ENCODE measurements around the gene RBM12. TPM values are rescaled to one million over a fixed set of nuclear protein-coding genes. Genes with fewer than 3 reads are reported as not detected.
"Not testable (repeated sequence)": the region's sequence is repeated elsewhere in the genome, so short reads cannot be mapped to it uniquely, and the experiment has no call there.

Gene RBM12
- polyA plus RNA-seq, 3 donors: 94.7 to 106 (median 102) TPM

DNA sequence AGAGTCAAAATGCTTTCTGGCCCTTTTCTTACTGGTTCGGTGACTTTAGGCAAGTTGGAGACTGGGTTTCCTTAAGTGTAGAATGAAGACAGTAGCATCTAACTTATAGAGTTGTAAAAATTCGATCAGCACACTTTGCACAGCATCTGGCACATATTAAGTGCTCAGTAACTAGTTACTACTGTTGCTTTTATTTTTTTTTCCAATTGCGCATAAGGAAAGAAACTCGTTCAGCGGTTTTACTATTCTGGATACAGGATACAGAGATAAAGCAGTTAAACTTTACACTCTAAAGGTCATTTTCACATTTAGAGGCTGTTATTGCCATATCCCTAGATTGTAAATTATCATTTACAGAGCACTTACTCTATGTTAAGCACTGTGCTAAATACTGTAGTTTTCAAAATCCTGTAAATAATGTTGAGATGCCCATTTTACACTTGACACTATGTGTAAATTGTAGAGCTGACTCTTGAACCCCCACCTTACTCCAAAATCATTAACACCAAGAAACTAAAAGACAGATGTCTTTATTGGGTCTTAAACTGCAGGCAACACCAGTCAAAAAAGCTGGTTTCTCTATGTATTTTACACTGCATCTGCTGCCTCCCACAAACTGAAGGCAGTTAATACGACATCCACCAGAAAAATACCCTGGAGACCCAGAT is 35.4 kb upstream of the RBM12 start:
- no peak for DNase-seq

DNA sequence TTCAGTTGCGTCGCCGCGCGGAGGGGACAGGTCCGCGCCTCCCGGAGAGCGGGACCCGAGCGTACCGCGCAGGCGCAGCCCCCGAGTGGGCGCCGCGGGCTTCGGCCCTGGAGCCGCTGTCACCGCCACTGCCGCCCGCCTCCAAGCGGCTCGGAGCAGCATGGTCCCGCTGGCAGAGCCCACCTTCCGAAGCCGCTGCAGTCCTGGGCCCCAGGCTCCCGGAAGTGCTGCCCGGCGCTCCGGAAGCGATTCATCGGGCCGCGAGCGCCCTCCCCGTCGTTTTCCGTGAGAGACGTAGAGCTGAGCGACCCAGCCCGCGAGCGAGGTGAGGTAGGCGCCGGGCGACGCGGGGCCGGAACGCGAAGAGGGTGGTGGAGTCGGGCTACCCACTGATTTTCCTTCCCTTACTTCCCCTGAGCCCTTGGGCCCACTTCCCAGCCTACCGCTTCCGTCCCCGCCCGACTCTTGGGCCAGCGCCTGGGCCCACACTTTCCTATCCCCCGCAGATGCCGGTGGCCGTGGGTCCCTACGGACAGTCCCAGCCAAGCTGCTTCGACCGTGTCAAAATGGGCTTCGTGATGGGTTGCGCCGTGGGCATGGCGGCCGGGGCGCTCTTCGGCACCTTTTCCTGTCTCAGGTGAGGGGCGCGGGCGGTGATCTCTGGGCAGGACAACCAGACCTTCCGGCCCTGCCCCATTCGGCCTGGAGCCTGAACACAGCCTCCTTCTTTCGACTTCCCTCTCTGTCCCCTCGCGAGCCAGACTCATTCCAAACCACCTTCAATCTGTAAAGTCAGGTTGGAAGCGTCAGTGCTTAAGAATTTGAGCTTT is 34.6 kb upstream of the RBM12 start, which contains the start of the genes NFS1 and ROMO1:
NFS1 (minus strand) TSS at position 226 of the 830 bp plus-strand sequence; CDS start at position 162, 64 bp downstream.
ROMO1 (plus strand) TSS at position 279 of the 830 bp plus-strand sequence; CDS start at position 507, 228 bp downstream.
- peak; percentile 90 for DNase-seq

DNA sequence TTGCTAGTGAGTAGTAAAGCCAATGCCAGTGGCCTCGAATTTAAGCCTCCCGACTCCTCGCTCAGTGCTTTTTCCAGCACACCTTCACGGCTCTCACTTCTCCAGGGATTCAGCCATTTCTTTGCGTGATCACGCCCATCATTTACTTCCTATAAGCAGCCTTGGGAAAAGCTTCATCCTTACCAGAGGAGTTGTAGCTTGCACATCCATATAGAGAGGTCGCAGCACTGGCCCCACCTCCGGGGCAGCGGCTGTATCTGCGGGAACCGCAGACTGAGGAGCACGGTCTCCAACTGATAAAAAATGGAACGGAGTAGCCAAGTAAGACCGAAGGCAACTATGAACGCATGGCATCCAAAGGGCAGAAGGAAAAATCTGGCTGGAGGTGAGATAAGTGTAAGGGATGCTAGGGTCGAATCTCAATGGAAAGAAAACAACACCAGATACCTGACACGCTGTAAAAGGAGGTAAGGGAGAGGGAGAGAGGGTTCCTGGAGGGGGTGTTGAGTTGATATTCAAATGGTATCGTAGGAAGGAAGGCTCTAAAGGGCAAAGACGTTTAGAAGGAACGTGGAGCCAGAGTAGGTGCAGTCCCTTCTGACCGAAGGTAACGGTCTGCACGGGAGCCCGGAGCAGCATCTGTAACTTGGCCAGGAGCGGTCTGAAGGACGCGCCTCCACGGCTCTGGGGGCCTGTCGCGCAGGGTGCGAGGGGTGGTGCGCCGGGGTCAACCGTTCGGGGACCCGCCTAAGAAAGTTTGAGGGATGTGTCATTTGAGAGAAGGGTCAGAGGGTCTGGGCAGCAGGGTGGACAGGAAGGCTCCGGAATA is 33.8 kb upstream of the RBM12 start:
- DNase-seq: no peak

DNA sequence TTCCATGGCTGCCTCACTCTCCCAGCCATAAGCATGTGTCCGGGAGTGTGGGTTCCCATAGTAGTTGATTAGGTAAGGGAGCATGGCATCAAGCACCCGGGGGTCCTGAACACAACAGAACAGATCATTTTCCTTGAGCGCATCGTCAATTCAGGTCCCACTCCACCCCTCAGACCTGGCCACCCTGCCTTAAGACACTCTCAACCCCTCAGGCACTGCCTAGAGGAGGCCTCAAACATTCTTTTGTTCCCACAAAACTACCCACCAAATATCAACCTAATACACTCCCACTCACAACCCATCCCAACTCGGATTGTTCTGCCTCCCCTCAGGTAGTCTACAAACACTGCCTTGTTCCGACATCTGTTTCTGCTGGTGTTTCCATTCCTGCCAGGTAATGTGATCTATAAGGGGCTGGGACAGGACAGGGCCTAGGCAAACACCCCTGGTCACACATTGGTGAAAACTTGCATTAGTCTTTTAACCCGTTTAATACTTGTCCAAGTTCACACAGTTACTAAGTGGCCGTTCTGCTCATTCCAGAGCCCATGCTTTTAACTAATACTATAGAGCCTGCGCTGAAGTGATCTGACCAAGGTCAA is 33.1 kb upstream of the RBM12 start:
- DNase-seq: no peak

DNA sequence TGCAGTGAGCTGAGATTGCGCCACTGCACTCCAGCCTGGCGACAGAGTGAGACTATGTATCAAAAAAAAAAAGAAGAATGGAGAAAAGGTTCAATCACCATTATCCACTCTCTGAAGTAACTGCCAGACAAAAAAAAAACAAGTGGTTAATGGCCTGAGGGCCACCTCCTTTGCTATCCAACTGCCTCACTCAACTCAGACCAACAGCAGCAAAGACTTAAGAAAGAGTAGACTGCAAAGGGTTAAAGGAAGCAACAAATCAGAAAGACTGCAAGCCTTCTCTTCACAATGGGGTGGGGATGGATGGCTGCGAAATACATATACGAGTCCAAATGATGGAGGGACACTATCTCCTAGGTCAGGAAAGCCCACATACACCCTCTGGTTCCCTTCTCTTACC is 31.3 kb upstream of the RBM12 start:
- no peak for DNase-seq

DNA sequence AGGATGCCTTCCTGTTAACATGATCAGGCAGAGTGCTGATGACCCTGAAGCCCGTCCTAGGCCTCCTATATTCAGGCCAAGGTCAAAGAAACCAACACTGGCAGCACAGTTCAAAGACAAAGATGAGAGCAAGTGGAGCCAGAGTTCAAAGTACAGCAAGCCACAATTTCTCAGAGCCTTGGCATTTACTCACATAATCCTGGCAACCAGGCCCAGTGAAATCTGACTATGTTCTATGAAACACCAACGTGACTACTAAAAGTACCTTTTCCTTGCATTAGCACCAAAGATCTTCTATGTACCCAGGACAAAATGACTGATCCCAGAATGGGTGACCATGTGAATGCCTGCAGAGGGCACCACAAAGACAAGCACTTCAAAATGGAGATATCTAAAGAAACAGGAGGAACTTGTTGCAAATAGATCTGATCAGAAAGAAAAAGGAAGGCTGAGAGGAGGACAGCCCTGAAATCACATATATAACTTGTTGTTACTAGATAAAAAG is 30.6 kb upstream of the RBM12 start:
- no peak for DNase-seq

DNA sequence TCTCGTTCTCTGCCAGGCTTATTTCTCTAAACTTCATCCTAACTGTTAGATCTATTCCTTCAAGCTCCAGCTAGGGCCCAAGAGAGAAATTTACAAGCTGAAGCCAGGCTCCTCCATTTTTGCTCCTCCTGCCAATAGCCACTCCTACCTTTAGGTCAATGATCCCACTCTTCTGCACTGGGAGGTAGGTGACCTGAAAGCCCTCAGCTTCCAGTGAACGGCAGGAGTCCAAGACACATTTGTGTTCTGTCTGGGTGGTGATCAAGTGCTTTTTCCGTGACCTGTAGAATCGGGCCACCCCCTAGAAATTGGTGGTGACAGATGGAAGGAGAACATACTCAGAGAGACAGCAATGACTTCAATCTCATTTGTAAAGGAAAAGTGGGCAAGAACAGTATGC is 25.6 kb upstream of the RBM12 start:
- no peak for DNase-seq

DNA sequence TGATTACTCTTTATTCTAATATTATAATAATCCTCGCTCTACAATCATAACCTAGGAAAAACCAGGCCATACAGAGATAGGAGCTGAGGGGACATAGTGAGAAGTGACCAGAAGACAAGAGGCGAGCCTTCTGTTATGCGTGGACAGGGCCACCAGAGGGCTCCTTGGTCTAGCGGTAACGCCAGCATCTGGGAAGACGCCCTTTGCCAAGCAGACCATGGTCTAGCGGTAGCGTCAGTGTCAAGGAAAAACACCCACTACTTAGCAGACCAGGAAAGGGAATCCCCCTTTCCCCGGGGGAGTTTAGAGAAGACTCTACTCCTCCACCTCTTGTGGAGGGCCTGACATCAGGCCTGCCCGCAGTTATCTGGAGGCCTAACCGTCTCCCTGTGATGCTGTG is 22.2 kb upstream of the RBM12 start:
- DNase-seq: not testable (repeated sequence)

DNA sequence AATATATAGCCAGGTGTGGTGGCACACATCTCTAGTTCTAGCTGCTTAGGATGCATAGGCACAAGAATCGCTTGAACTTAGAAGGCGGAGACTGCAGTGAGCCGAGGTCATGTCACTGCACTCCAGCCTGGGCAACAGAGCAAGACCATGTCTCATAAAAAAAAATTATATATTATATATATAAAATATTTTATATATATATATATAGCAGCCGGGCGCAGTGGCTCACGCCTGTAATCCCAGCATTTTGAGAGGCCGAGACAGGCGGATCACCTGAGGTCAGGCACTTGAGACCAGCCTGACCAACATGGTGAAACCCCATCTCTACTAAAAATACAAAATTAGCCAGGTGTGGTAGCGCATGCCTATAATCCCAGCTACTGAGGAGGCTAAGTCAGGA is 20.7 kb upstream of the RBM12 start:
- not testable (repeated sequence) for DNase-seq

DNA sequence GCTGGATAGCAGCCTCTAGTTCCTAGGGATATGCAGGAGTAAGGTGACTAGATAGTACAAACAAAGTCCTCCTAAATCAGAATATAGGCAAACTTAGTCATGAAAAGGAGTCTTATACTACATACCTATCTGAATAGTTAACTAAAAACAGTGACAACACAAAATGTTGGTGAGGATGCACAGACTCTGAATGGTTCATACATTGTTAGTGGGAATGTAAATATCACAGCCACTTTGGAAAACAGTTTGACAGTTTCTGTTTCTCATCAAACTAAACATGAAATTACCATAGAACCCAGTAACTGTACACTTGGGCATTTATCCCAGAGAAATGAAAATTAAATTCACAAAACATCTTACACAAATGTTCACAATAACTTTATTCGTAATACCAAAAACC is 17.3 kb upstream of the RBM12 start:
- no peak for DNase-seq

DNA sequence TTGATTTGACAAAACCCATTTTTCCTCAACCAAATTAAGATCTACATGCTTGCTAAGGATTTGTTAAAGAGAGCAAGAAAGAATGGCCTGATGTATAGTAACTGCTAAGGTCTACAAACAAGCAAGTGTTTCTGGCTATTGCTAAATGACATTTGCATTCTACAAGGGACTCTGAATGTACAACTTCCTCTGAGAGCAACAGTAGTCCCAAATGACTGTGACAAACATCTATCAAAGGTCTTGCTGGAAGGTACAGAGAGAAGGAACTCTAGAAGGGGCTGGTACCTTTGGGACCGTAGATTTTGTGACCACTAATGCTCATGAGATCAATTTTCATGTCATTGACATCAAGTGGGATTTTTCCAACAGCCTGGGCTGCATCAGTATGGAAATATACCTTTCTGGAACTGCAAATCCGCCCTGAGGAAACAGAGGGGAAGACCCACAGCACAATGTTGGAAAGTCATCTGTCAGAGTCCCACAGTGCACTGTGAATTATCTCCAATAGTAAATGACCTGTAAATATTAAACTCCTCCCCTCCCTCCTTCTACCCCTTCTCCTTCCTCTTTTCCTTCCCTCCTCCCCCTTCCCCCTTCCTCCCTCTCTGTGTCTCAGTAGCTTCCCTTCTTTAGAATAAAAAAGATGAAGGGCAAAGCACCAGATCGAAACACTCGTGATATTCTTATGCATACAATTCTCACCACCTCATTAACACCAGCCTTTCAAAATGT is 15.9 kb upstream of the RBM12 start:
- DNase-seq: no peak

DNA sequence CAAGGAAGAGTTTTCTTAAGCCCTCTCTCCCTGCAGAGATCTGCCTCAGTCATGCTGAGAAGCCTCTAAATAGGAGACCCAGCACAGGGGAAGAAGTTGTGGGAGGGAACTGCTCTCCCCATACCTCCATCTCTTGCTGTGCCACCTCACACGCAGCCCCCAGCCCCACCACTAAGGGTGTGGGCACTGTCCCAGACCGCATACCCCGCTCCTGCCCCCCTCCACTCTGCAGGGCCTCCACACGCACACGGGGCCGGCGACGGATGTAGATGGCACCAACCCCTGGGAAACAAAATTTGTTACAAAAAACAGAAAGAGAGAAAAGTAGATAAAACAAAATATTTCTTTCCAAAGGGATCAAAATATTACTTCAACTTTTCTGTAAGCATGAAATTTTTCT is 10.2 kb upstream of the RBM12 start:
- DNase-seq: no peak

DNA sequence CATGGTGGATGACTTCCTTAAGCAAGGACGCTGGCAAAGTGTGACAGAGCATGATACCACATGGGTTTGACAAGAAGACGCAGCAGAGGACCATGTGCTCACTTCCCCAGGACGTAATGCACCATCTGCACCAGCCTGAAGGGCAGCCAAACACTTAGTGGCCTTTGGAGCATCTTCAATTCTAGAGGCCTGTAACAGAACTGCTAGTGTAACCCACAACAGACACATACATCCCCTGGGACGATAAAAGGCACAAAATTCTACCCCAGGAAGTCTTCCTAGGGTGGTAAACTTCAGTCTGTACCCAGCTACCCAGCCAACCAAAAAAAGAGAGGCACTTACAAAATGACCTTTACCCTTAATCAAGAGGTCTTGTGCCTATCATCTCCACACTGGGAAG is 9.2 kb upstream of the RBM12 start:
- DNase-seq: no peak

DNA sequence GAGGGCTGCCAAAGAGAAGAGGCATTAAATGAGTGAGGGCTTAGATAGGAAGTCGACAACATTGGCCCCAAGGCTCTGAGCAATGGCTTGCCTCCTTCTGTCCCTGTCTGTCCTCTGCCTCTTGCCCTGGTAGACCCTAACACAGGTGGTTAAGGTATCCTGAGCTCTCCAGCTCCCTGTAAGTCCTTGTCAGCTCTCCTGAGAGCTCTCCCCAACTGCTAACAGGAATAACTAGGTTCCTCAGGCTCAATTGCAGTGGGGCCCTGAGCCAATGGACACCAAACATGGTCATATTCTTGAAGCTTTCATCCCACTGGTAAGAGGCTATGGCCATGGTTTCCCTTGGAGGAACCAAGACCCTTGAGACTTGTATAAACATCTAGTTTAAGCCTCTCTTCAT is 5.0 kb upstream of the RBM12 start:
- no peak for DNase-seq

DNA sequence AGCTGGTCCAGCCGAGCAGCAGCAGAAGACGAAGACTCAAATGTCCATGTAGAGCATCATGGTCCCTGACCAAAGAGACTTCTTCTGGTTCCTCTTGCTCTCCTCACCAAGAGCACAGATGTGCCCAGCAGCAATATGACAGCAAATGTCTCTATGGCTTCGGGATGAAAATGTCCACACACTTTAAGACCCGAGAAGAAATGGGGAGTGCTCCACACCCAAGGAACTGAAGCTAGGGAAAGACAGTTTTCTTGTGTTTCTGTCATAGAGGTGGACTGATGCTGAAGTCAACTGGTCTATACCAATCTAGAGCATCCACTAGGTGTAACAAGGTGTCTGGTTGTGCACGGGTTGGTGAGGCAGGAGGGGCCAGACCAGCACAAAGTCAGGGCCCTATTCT is 4.5 kb upstream of the RBM12 start:
- DNase-seq: no peak

DNA sequence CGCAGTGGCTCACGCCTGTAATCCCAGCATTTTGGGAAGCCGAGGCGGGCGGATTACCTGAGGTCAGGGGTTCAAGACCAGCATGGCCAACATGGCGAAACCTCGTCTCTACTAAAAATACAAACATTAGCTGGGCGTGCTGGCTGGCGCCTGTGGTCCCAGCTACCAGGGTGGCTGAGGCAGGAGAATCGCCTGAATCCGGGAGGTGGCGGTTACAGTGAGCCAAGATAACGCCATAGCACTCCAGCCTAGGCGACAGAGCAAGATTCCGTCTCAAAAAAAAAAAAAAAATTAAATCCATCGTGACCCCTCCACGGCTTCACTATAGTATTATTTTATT is 1.2 kb upstream of the RBM12 start:
- DNase-seq: no peak

DNA sequence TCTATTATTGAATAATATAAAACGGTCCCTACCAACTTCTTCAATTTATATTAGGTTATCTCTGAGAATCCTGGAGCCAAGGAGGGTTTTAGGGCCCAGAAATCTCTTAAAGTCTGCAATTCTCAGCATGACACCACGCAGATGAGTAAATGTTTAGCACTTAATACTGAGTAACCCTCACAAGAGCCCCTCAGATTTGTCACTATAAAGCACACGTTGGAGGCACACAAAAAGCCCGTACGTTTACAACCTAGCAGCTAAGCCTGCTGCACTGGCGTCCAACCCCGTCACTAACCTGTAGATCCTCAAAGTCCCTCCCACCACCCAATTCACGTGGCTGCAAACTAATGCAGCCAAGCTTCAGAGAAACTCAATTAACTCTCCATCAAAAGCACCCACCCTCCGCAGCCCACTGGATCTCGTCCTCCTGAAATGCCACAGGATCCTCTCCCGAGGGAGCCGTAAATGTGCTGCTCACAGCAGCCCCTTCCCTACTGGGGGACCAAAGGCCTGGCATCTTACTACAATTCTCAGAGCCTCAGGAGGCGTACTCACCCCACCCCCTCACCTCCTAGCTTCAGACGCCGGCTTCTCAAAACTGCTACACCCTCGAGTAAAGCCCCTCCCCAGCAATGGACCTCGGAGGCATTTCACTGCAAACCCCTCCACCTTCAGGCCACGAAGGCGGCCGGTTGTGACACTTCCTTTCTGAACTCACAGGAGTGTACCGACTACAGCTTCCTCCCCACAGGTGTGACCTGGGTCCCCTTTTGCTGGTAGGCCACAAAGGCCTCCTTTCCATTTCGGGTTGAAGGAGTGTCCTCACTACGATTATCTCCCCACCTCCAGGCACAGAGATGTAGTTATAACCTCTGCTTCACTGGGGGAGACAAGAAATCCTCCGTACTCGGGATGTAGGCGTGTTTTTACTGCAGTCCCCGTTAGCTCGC is 909 bp downstream of the RBM12 start:
- DNase-seq: peak; percentile 61

DNA sequence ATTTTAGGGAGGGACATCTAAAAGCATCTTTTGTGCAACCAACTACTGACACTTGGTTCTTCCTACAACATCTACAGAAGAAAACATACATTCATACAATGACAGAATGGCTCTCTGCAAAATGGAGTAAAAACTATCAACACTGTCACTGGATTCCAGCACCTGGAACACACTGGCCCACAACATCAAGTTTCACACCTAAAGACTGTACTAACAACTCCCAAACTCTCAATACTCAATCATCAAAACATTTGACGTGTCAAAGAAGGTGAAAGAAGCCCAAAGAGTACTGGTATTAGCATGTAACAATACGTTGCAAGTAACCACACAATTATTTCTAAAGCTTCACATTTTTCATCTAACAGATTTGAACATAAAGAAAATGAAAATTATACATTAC is 2.1 kb downstream of the RBM12 start:
- no peak for DNase-seq

DNA sequence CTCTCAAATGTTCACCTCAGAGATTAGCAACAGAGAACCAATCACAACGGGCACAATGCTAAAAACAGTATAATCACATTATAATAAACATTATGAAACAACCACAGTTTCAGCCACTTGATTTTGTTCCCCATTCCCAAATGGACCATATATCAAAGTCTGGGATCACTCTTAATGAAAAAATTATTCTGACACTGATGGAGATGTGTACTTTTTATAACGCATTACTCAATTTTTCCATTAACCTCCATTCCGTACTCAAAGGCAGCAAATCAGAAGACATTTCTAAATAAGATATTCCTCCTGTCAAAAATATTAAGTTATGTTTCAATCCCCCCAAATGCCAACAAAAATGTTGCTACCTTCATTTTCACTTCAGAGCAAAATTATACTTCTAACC is 2.8 kb downstream of the RBM12 start:
- DNase-seq: no peak

DNA sequence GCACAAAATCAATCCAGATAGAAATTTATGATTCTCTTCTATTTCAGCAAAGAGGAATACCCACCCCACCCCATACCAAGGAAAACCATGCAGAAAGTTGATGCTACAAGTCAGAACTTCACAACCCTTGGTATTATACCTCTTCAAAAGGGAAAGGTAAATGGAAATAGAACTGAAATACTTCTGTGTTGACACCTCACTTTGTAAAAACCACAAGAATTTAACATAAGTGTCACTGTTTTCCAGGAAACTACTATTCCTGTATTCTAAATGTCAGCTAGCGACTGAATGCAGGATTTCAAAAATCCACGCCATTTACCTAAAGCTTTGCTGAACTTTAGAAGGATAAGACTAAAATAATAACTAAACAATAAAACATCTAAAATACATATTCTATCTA is 3.6 kb downstream of the RBM12 start:
- DNase-seq: no peak

All from renal pelvis (tissue), 4 donors.